ENCODE results near the gene SPHKAP. TPM values are rescaled to one million over a fixed set of nuclear protein-coding genes. Genes with fewer than 3 reads are reported as not detected.

SPHKAP gene
- total and polyA plus RNA-seq, 9 donors, result 0.34 to 26.4 (median 0.99) TPM

DNA sequence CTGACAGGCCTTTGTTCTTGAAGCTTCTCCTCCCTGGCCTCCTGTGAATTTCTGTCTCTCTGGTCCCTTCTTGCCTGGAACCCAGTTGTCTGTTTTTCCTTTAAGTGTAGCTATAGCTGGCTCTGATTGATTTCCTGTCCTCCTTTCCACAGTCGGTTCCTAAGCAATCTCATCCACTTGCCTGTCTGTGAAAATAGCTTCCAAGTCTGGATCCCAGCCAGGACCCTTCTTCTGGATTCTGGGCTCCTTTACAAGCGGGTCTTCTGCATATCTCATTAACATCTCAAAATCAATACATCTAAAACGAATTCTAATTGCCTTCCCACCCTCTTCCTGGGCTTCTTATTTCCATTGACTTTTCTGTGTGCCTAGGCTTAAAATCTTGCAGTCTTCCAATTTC lies 185.1 kb downstream of the SPHKAP start:
- WGBS, 3 donors, result 51 to 67% (median 65%) methylated on average over 3 of the region's 3 CpGs
- intact Hi-C loops (cut with DNase I), result no loop called here

DNA sequence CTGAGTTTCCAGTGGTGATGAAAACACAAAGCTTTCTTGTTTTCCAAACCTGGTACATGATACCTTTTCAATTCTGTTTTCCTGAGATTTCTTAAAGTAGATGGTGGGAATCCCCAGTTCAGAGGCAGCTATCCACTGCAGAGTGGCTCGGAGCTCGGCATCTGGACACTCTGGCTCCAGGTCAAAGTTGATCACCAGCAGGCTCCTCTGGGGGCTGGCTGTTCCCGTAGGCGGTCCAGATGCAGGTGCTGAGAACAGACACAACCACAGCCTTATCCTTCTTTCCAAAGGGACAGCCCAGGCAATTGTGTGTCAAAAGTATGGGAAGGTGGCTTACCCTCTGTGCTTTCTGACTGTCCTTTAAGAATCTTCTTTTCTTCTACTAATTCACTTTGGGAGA lies 190.6 kb downstream of the SPHKAP start:
- Histone ChIP-seq H3K4me1 (ENCODE audit: insufficient read depth) (no peaks in the 10 kb centered on the region), H3K27ac (no peak overlapping the region), H3K36me3 (no peaks in the 10 kb centered on the region), H3K27me3 (no peaks in the 10 kb centered on the region), H3K4me3 (no peak overlapping the region), H3K9me3 (no peaks in the 10 kb centered on the region)
- TF ChIP-seq EP300 (IDR thresholded peaks at IDR 0.05) (no peak), POLR2A (IDR thresholded peaks at IDR 0.05) (no peak)
- TF ChIP-seq, protein P1, sequence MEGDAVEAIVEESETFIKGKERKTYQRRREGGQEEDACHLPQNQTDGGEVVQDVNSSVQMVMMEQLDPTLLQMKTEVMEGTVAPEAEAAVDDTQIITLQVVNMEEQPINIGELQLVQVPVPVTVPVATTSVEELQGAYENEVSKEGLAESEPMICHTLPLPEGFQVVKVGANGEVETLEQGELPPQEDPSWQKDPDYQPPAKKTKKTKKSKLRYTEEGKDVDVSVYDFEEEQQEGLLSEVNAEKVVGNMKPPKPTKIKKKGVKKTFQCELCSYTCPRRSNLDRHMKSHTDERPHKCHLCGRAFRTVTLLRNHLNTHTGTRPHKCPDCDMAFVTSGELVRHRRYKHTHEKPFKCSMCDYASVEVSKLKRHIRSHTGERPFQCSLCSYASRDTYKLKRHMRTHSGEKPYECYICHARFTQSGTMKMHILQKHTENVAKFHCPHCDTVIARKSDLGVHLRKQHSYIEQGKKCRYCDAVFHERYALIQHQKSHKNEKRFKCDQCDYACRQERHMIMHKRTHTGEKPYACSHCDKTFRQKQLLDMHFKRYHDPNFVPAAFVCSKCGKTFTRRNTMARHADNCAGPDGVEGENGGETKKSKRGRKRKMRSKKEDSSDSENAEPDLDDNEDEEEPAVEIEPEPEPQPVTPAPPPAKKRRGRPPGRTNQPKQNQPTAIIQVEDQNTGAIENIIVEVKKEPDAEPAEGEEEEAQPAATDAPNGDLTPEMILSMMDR (IDR thresholded peaks at IDR 0.05), result no peak
- intact Hi-C loops (cut with DNase I), result no loop called here
- no peak for DNase-seq
- 75 to 86% (median 81%) methylated on average over 4 of the region's 4 CpGs for WGBS, 3 donors

More for the DNA sequence above, 185.1 kb downstream of the SPHKAP start:
- H3K4me1 ChIP-seq (ENCODE audit: insufficient read depth), result peaks cover 2% of the 10 kb centered on the region
- H3K27ac ChIP-seq, result no peak overlapping the region
- H3K4me3 ChIP-seq, result no peak overlapping the region
- TF ChIP-seq EP300 (IDR thresholded peaks at IDR 0.05), result no peak
- TF ChIP-seq POLR2A (IDR thresholded peaks at IDR 0.05), result no peak
- TF ChIP-seq, protein P1 (IDR thresholded peaks at IDR 0.05), result no peak
- no peak for DNase-seq
- H3K27me3 ChIP-seq, result no peaks in the 10 kb centered on the region
- H3K36me3 ChIP-seq, result no peaks in the 10 kb centered on the region
- H3K9me3 ChIP-seq, result no peaks in the 10 kb centered on the region

DNA sequence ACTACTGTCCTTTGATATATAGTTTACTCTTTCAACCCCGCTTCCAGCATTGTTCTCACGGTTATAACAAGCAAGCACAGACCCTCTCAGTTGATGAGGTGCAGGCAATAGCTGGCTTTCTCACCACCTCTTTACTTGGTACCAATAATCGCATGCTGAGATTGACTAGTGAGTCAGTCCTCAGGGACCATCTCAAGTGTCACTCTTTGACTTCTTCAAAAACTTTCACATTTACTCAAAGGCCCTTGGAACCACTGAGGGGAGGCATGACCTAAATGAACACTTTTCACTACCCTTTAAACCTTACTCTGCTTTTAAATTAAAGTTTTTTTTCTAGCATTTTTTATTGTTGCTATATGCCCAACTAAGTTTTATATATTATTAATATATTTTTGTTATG lies 208.2 kb downstream of the SPHKAP start:
- TF ChIP-seq POLR2A (IDR thresholded peaks at IDR 0.05) (no peak), EP300 (IDR thresholded peaks at IDR 0.05) (no peak)
- TF ChIP-seq, protein P1 (IDR thresholded peaks at IDR 0.05), result no peak
- Histone ChIP-seq H3K9me3 (no peaks in the 10 kb centered on the region), H3K4me1 (ENCODE audit: insufficient read depth) (no peaks in the 10 kb centered on the region), H3K27ac (no peak overlapping the region), H3K27me3 (no peaks in the 10 kb centered on the region), H3K4me3 (no peak overlapping the region), H3K36me3 (no peaks in the 10 kb centered on the region)
- DNase-seq, result no peak
- WGBS, 3 donors, result 82 to 92% (median 86%) methylated on average over 3 of the region's 3 CpGs
- intact Hi-C loops (cut with DNase I), result no loop called here

DNA sequence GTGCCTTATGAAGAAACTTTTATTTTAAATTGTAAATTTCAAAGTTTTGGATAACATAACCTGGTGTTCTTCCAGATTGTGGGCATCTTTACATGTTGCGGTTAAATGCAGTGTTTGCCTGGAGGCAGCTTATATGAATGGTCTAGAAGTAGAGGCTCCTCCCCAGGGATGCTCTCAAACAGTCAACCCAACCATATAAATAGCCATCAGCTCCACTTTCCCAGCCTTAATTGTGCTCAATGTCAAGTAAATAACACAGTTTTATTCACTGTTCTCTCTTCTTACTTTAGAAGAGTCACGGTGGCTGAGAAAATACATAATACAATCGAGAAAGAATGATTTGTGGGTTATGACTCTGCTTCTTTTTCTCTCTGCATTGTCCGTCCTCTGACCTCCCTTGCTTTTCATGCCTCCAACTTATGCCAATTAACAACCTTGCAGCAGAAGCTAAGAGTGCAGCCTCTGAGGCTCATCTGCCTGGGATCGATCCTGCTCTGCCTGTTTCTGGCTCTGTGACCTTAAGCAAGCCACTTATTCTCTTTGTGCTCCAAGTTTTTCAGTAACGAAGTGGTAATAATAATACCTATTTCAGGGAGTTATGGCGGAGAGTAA lies 209.8 kb downstream of the SPHKAP start:
- Histone ChIP-seq H3K27me3 (no peaks in the 10 kb centered on the region), H3K36me3 (no peaks in the 10 kb centered on the region), H3K4me3 (no peak overlapping the region), H3K4me1 (ENCODE audit: insufficient read depth) (no peaks in the 10 kb centered on the region), H3K27ac (no peak overlapping the region), H3K9me3 (no peaks in the 10 kb centered on the region)
- TF ChIP-seq POLR2A (IDR thresholded peaks at IDR 0.05) (no peak), EP300 (IDR thresholded peaks at IDR 0.05) (no peak)
- TF ChIP-seq, protein P1 (IDR thresholded peaks at IDR 0.05), result no peak
- DNase-seq, result no peak
- 77 to 82% (median 81%) methylated on average over 7 of the region's 7 CpGs for WGBS, 3 donors
- intact Hi-C loops (cut with DNase I), result no loop called here
